Natural killer cell (primary cell): ENCODE measurements around the gene FOXP1. TPM values are rescaled to one million over a fixed set of nuclear protein-coding genes. Genes with fewer than 3 reads are reported as not detected.

Experiments used
- ATAC-seq, 3 donors: fragments of 150-1000 bp in 2 of 3; fragments of 200-7000 bp in 1 of 3; cut with Tn5 transposase; 1 replicate in 1 of 3; 2 replicates in 2 of 3; pipeline ENCODE4 v1.10.0; 2021; ENCODE audit warnings: mild to moderate bottlenecking in 2 of 3, moderate library complexity in 2 of 3
- DNase-seq, 2 donors: peaks; one replicate each; pipeline versions ENCODE4 v3.0.0 to v3.0.0-alpha.2; 2013 to 2021; ENCODE audit warnings: mixed read lengths in 1 of 2
- H3K27ac ChIP-seq: one replicate; pipeline ENCODE4 v1.5.1; 2013; ENCODE audit warnings: mild to moderate bottlenecking, low read length
- H3K27me3 ChIP-seq: one replicate; pipeline ENCODE4 v1.6.1; 2013; ENCODE audit warnings: low read length; ENCODE audit not compliant: control insufficient read depth, insufficient read depth
- H3K36me3 ChIP-seq: one replicate; pipeline ENCODE4 v1.6.1; 2013; ENCODE audit warnings: low read length; ENCODE audit not compliant: control insufficient read depth, insufficient read depth
- H3K4me1 ChIP-seq: one replicate; pipeline ENCODE4 v1.6.1; 2013; ENCODE audit warnings: low read length; ENCODE audit not compliant: control insufficient read depth, insufficient read depth
- H3K4me3 ChIP-seq: one replicate; pipeline ENCODE4 v1.5.1; 2013; ENCODE audit warnings: low read length
- H3K9me3 ChIP-seq: one replicate; pipeline ENCODE4 v1.6.1; 2013; ENCODE audit warnings: low read length; ENCODE audit not compliant: control insufficient read depth, insufficient read depth
- H3K27ac Mint-ChIP-seq, 2 donors: one replicate each; pipeline ENCODE4 v1.8.0; 2022; ENCODE audit warnings: mild to moderate bottlenecking in 2 of 2, mixed read lengths in 2 of 2, moderate library complexity in 1 of 2
- H3K27me3 Mint-ChIP-seq, 2 donors: one replicate each; pipeline ENCODE4 v1.8.0; 2022; ENCODE audit warnings: low read depth in 2 of 2, mixed read lengths in 2 of 2
- H3K36me3 Mint-ChIP-seq: one replicate; pipeline ENCODE4 v1.8.0; 2022; ENCODE audit warnings: mixed read lengths
- H3K4me1 Mint-ChIP-seq, 2 donors: one replicate each; pipeline ENCODE4 v1.8.0; 2022; ENCODE audit warnings: mixed read lengths in 2 of 2
- H3K4me3 Mint-ChIP-seq: one replicate; pipeline ENCODE4 v1.8.0; 2022; ENCODE audit warnings: mild to moderate bottlenecking, moderate library complexity, mixed read lengths
- H3K9me3 Mint-ChIP-seq, 2 donors: one replicate each; pipeline ENCODE4 v1.8.0; 2022; ENCODE audit warnings: mixed read lengths in 2 of 2
- WGBS: methylation state at CpG from one replicate; pipeline ENCODE4 v1.1.7; 2013; ENCODE audit warnings: missing lambda C conversion rate; ENCODE audit not compliant: insufficient coverage; 5-methylcytosine and 5-hydroxymethylcytosine counted together
- intact Hi-C: fragments of 100-400 bp; cut with micrococcal nuclease; formaldehyde crosslinking; loops from one replicate; pipeline ENCODE4 v1.14.2; 2022
- total RNA-seq, 4 donors: library from RNA; stranded (reverse); fragments of 120-200 nt in 1 of 4; gene quantifications; one replicate each; pipeline versions ENCODE4 v1.2.3 to v1.2.4, GENCODE V29; 2013 to 2022
- TF ChIP-seq, protein P1 (sequence below): fragments of 200-600 bp; IDR thresholded peaks from one replicate; pipeline ENCODE4 v1.8.0; 2022; ENCODE audit warnings: antibody characterized with exemption

FOXP1 gene
- total RNA-seq, 3 donors from 2014 or later (not counting 1 experiment from before 2014, with no cell fraction given) = 166 to 185 (median 166) TPM

DNA sequence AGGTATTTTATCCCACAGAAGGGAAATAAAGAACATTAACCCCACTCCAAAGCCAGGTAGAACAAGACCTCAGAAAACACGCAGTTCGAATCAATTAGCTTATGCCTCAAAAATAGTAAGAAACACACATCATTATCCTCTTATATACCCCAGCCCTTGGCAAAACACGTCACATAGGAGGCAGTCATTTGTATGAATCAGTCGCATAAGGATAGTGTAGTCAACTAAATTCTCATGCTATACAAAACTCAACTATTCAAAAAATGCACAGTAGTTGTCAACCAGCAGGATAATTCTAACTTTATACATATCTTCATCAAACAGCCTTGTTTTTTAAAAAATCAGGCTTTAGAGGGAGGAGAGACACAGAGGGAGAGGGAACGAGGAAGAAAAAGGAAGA lies 298.4 kb downstream of the FOXP1 start:
- Histone ChIP-seq H3K4me1 (no peaks in the 10 kb centered on the region), H3K27ac (no peak overlapping the region), H3K4me3 (no peak overlapping the region), H3K36me3 (no peaks in the 10 kb centered on the region), H3K27me3 (no peaks in the 10 kb centered on the region), H3K9me3 (no peaks in the 10 kb centered on the region)
- intact Hi-C loops = no loop called here
- Mint-ChIP-seq H3K9me3 (no peaks in the 10 kb centered on the region), H3K27ac (no peak overlapping the region), H3K36me3 (no peaks in the 10 kb centered on the region), H3K27me3 (no peaks in the 10 kb centered on the region), H3K4me3 (no peak overlapping the region), H3K4me1 (peaks cover 0 to 7% of the 10 kb centered on the region in 2 donors)
- TF ChIP-seq, protein P1, sequence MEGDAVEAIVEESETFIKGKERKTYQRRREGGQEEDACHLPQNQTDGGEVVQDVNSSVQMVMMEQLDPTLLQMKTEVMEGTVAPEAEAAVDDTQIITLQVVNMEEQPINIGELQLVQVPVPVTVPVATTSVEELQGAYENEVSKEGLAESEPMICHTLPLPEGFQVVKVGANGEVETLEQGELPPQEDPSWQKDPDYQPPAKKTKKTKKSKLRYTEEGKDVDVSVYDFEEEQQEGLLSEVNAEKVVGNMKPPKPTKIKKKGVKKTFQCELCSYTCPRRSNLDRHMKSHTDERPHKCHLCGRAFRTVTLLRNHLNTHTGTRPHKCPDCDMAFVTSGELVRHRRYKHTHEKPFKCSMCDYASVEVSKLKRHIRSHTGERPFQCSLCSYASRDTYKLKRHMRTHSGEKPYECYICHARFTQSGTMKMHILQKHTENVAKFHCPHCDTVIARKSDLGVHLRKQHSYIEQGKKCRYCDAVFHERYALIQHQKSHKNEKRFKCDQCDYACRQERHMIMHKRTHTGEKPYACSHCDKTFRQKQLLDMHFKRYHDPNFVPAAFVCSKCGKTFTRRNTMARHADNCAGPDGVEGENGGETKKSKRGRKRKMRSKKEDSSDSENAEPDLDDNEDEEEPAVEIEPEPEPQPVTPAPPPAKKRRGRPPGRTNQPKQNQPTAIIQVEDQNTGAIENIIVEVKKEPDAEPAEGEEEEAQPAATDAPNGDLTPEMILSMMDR = no peak
- ATAC-seq (no peak), DNase-seq (no peak)
- WGBS = 98% methylated on average over 5 of the region's 5 CpGs

- H3K9me3 Mint-ChIP-seq = no peaks in the 10 kb centered on the region
- TF ChIP-seq, protein P1 = no peak
- H3K4me1 Mint-ChIP-seq = no peaks in the 10 kb centered on the region
- Histone ChIP-seq H3K36me3 (no peaks in the 10 kb centered on the region), H3K27me3 (no peaks in the 10 kb centered on the region), H3K9me3 (no peaks in the 10 kb centered on the region), H3K4me3 (no peak overlapping the region), H3K27ac (no peak overlapping the region), H3K4me1 (no peaks in the 10 kb centered on the region)
- no peak for ATAC-seq
- 100% methylated on average over 2 of the region's 2 CpGs for WGBS
- no peaks in the 10 kb centered on the region for H3K36me3 Mint-ChIP-seq
- H3K27me3 Mint-ChIP-seq = no peaks in the 10 kb centered on the region
- intact Hi-C loops = no loop called here
- no peak overlapping the region for H3K4me3 Mint-ChIP-seq
- no peak overlapping the region for H3K27ac Mint-ChIP-seq
- no peak for DNase-seq
Observed at GRCh38 chr3:71282976-71283375, 300.6 kb downstream of the FOXP1 start.

DNA sequence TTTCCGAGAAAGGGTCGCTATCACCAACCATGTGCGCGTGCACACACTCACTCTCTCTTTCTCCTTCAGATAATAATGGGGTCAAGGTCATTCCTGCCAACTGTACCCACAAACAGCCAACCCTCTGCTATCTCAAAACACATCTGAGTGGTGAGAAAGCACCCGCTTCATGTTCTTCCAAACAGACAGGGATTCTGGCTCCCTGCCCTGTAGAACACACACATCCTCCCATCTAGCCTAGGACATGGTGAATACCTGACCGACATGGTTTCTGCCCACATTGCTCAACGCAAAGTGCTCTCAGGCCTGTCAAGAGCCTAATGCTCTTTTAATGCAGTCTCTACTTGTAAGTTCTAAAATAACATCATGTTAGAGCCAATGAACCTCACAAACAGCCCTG lies 302.2 kb downstream of the FOXP1 start:
- intact Hi-C loops = no loop called here
- no peak for DNase-seq
- TF ChIP-seq, protein P1 = no peak
- 95% methylated on average over 5 of the region's 7 CpGs for WGBS
- H3K27me3 ChIP-seq = no peaks in the 10 kb centered on the region
- H3K36me3 Mint-ChIP-seq = no peaks in the 10 kb centered on the region
- H3K4me3 Mint-ChIP-seq = no peak overlapping the region
- H3K4me3 ChIP-seq = no peak overlapping the region
- H3K27ac ChIP-seq = no peak overlapping the region
- H3K27ac Mint-ChIP-seq = no peak overlapping the region
- H3K27me3 Mint-ChIP-seq = no peaks in the 10 kb centered on the region
- H3K4me1 Mint-ChIP-seq = no peaks in the 10 kb centered on the region
- no peaks in the 10 kb centered on the region for H3K9me3 Mint-ChIP-seq
- no peaks in the 10 kb centered on the region for H3K4me1 ChIP-seq
- H3K36me3 ChIP-seq = no peaks in the 10 kb centered on the region
- H3K9me3 ChIP-seq = no peaks in the 10 kb centered on the region
- no peak for ATAC-seq

DNA sequence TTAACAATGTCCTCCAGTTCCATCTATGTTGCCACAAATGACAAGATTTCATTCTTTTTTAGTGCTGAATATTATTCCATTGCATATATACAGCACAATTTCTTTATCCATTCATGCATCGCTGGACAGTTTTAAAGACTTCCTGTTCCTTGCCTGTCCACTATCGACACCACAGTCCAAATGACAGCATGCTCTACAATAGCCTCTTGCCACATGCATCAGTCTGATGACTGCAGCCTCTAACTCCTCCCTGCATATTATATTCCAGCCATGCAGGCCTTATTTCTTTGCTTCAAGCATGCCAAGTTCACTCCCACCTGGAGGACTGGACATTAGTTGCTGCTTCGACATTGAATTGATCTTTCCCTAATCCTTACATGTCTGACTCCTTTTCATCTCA lies 306.2 kb downstream of the FOXP1 start:
- Histone ChIP-seq H3K4me3 (no peak overlapping the region), H3K9me3 (no peaks in the 10 kb centered on the region), H3K27ac (no peak overlapping the region), H3K27me3 (no peaks in the 10 kb centered on the region), H3K4me1 (no peaks in the 10 kb centered on the region), H3K36me3 (no peaks in the 10 kb centered on the region)
- Mint-ChIP-seq H3K4me3 (no peak overlapping the region), H3K9me3 (no peaks in the 10 kb centered on the region), H3K36me3 (no peaks in the 10 kb centered on the region), H3K27ac (no peak overlapping the region), H3K4me1 (no peaks in the 10 kb centered on the region), H3K27me3 (no peaks in the 10 kb centered on the region)
- TF ChIP-seq, protein P1 = no peak
- 98% methylated on average over 3 of the region's 3 CpGs for WGBS
- DNase-seq (no peak), ATAC-seq (no peak)
- intact Hi-C loops = no loop called here
